Mammary epithelial cell (primary cell): ENCODE data around the gene SVIL.

Experiments used
- EZH2 ChIP-seq: IDR thresholded peaks from 2 replicates; pipeline ENCODE4 v1.6.1; 2012; ENCODE audit warnings: low read length, inconsistent platforms, borderline replicate concordance
- TF ChIP-seq, protein P1 (sequence below), 2 donors: IDR thresholded peaks in 1 of 2; conservative IDR thresholded peaks in 1 of 2; 2 replicates each; pipeline ENCODE4 v1.5.1; 2011 to 2012; ENCODE audit warnings: inconsistent platforms in 2 of 2, low read length in 2 of 2, mild to moderate bottlenecking in 2 of 2, control low read depth in 1 of 2, low read depth in 1 of 2; ENCODE audit not compliant: insufficient read depth in 1 of 2; ENCODE audit errors: extremely low read depth in 1 of 2

DNA sequence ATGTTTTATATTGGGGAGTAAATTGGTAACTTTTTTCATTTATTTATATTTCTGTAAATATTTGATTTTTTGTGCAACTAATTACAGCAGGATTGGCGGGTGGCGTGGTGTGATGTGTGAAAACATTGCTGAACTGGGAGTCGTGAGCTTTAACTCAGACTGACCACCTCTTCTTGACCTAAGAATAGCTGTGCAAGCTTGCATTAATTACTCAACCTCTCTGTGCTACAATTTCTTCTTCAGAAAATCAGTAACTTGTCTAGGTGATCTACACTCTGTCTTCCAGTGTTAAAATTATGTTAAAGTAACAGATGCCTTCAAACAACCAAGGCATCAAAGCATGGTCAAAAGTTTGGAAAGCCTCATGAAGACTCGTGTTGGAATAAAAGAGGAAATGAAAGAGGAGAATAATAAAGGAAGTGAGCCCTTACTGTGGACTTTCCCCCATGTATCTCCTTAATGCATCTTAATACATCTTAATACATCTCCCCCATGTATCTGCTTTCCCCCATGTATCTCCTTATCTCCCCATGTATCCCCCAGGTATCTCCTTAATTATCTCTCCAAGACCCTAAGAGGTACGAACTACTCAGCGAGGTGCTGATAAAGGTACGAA is 71.2 kb downstream of the SVIL start:
- TF ChIP-seq, protein P1, sequence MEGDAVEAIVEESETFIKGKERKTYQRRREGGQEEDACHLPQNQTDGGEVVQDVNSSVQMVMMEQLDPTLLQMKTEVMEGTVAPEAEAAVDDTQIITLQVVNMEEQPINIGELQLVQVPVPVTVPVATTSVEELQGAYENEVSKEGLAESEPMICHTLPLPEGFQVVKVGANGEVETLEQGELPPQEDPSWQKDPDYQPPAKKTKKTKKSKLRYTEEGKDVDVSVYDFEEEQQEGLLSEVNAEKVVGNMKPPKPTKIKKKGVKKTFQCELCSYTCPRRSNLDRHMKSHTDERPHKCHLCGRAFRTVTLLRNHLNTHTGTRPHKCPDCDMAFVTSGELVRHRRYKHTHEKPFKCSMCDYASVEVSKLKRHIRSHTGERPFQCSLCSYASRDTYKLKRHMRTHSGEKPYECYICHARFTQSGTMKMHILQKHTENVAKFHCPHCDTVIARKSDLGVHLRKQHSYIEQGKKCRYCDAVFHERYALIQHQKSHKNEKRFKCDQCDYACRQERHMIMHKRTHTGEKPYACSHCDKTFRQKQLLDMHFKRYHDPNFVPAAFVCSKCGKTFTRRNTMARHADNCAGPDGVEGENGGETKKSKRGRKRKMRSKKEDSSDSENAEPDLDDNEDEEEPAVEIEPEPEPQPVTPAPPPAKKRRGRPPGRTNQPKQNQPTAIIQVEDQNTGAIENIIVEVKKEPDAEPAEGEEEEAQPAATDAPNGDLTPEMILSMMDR (conservative IDR thresholded peaks at IDR 0.05 in 1 of 2, IDR thresholded peaks at IDR 0.05 in 1 of 2; ENCODE audit: extremely low read depth in 1 of 2, insufficient read depth in 1 of 2, low read depth in 1 of 2, low read length in 2 of 2), result no peak
- no peak for TF ChIP-seq EZH2
